Liver (tissue), 3 donors: ENCODE data around the gene CAMKMT.

Experiments
- EGR1 ChIP-seq, 2 donors: IDR thresholded peaks; 2 replicates each; pipeline ENCODE4 v1.6.1; 2016 to 2018; ENCODE audit warnings: antibody characterized with exemption in 2 of 2, low read depth in 2 of 2
- RAD21 ChIP-seq, 2 donors: IDR thresholded peaks; 2 replicates each; pipeline ENCODE4 v1.6.1; 2016; ENCODE audit warnings: antibody characterized with exemption in 2 of 2, mild to moderate bottlenecking in 2 of 2
- YY1 ChIP-seq: IDR thresholded peaks from 2 replicates; pipeline ENCODE4 v1.6.1; 2016; ENCODE audit warnings: antibody characterized with exemption, mild to moderate bottlenecking
- TF ChIP-seq, protein P1 (sequence below): fragments of 150-350 bp; IDR thresholded peaks from 2 replicates; pipeline ENCODE4 v1.5.1; 2017; ENCODE audit warnings: improper control_type of control experiment, low read depth, low read length; ENCODE audit not compliant: missing input control
- donor health status: healthy.
- donor health status: healthy.

DNA sequence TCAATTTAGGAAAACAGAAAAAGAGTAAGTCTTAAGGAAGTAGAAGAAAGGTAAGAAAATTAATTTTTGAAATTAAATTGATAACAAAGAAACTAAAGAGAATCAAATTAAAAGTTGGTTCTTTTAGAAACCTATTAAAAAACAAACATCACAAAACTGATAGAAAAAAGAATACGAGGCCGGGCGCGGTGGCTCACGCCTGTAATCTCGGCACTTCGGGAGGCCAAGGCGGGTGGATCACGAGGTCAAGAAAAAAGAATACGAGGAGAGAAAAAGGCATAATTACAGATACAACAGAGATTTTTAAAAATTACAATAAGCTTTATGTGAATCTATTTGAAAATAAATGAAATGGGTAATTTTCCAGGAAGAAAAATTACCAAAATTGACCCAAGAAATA, 12.2 kb upstream of the CAMKMT start:
- TF ChIP-seq, protein P1, sequence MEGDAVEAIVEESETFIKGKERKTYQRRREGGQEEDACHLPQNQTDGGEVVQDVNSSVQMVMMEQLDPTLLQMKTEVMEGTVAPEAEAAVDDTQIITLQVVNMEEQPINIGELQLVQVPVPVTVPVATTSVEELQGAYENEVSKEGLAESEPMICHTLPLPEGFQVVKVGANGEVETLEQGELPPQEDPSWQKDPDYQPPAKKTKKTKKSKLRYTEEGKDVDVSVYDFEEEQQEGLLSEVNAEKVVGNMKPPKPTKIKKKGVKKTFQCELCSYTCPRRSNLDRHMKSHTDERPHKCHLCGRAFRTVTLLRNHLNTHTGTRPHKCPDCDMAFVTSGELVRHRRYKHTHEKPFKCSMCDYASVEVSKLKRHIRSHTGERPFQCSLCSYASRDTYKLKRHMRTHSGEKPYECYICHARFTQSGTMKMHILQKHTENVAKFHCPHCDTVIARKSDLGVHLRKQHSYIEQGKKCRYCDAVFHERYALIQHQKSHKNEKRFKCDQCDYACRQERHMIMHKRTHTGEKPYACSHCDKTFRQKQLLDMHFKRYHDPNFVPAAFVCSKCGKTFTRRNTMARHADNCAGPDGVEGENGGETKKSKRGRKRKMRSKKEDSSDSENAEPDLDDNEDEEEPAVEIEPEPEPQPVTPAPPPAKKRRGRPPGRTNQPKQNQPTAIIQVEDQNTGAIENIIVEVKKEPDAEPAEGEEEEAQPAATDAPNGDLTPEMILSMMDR, result no peak
- TF ChIP-seq EGR1 (IDR thresholded peaks at IDR 0.05; ENCODE audit: low read depth in 2 of 2) (no peak), RAD21 (IDR thresholded peaks at IDR 0.05) (no peak), YY1 (no peak)
